ENCODE measurements around the gene TRANK1.

GRCh38 chr3:36814776-36815175 is 130.1 kb downstream of the TRANK1 start:
- TF ChIP-seq CTCF (conservative IDR thresholded peaks at IDR 0.05; ENCODE audit: low read depth, low read length), result peak; percentile 49; the same call in 1 of the 2 replicates
- TF ChIP-seq EZH2phosphoT487 (IDR thresholded peaks at IDR 0.05; ENCODE audit: borderline replicate concordance, low read length), result no peak
- no peak for TF ChIP-seq EZH2 (IDR thresholded peaks at IDR 0.05; ENCODE audit: low read length, unreplicated experiment)
